SK-N-MC (cell line): ENCODE data around the gene BCAS4.

Experiments used
- EZH2 ChIP-seq: fragments of 200-600 bp; sonication (generic); IDR thresholded peaks from one replicate; pipeline ENCODE4 v1.6.1; 2017; ENCODE audit warnings: antibody characterized with exemption
- POLR2AphosphoS5 ChIP-seq: IDR thresholded peaks from 2 replicates; pipeline ENCODE4 v1.6.1; 2012; ENCODE audit warnings: mild to moderate bottlenecking, low read depth, low read length, borderline replicate concordance

DNA sequence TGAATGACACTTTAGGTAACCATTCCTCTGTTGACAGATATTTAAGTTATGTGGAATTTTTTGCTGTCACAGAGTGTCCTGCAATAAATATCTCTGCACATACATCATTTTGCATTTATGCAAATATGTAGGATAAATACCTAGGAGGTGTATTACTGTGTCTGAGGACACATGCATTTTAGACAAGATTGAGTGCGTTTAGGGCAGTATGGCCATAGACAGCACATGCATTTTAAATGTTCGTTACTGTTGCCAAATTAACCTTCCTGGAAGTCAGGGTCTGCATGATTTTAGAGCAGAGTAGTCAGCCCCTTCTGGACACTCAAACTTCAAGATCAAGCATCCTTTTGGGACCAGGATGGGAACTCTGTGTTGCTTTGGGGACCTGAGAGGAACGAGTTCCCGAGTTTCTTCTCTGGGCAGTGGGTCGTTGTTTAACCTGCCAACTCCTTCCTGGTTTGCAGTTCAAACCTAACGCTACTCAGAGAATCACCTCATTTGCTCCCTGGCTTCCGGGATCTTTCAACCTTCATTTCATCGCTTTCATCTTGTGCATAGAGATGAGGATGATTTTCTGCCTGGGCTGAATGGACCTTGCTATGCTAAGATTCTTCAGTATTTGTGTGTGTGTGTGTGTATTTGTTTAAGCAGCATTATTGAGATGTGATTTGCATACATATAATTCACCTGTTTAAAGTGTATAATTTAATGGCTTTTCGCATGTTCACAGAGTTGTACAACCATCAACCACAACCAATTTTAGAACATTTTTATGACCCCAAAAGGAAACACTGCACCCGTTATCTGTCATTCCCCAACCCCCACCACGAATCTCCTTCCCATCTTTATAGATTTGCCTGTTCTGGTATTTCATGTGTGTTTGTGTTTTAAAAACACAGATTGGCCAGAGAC lies 9.8 kb downstream of the BCAS4 start:
- TF ChIP-seq EZH2 (no peak), POLR2AphosphoS5 (no peak)
